Body of pancreas (tissue), 4 donors: ENCODE data around the gene REXO4. TPM values are rescaled to one million over a fixed set of nuclear protein-coding genes. Genes with fewer than 3 reads are reported as not detected.

Experiments used
- ATAC-seq: fragments of 150-250 bp; one replicate; pipeline ENCODE4 v1.9.1; 2016
- DNase-seq, 4 donors: peaks; one replicate each; pipeline ENCODE4 v3.0.0-alpha.2; 2019
- H3K27ac ChIP-seq, 4 donors: fragments of 200-600 bp; sonication (generic); 1 replicate in 3 of 4; 2 replicates in 1 of 4; pipeline versions ENCODE4 v1.5.1 to v1.6.1; 2016 to 2019; ENCODE audit warnings: mild to moderate bottlenecking in 1 of 4, mixed read lengths in 1 of 4, moderate library complexity in 1 of 4
- H3K27me3 ChIP-seq, 2 donors: fragments of 200-600 bp; sonication (generic); one replicate each; pipeline ENCODE4 v1.6.0; 2016; ENCODE audit warnings: mild to moderate bottlenecking in 1 of 2
- H3K36me3 ChIP-seq, 2 donors: fragments of 200-600 bp; sonication (generic); replicated peaks in 1 of 2; 2 replicates each; pipeline ENCODE4 v1.5.1; 2016; ENCODE audit warnings: low read depth in 2 of 2; ENCODE audit not compliant: insufficient read depth in 1 of 2
- H3K4me1 ChIP-seq: fragments of 200-600 bp; sonication (generic); one replicate; pipeline ENCODE4 v1.6.0; 2016
- H3K4me3 ChIP-seq, 2 donors: fragments of 200-600 bp; sonication (generic); 1 replicate in 1 of 2; 2 replicates in 1 of 2; pipeline ENCODE4 v1.5.1; 2016 to 2019
- H3K9me3 ChIP-seq, 3 donors: fragments of 200-600 bp; sonication (generic); 1 replicate in 2 of 3; 2 replicates in 1 of 3; pipeline ENCODE4 v1.5.1; 2016
- POLR2A ChIP-seq, 3 donors: fragments of 450-650 bp; IDR thresholded peaks; one replicate each; pipeline ENCODE4 v1.6.1; 2016; ENCODE audit warnings: antibody characterized with exemption in 3 of 3, mild to moderate bottlenecking in 2 of 3
- WGBS, 2 donors: methylation state at CpG; one replicate each; pipeline ENCODE4 v1.1.5; 2017; 5-methylcytosine and 5-hydroxymethylcytosine counted together
- intact Hi-C: fragments of 100-400 bp; cut with DNase I; formaldehyde crosslinking; loops from one replicate; pipeline ENCODE4 v1.15.1; 2023
- total RNA-seq, 2 donors: library from RNA; depleted of rRNA; stranded (reverse); fragments of >200 nt; gene quantifications; one replicate each; pipeline ENCODE4 v1.1.0, GENCODE V29; 2016
- TF ChIP-seq, protein P1 (sequence below), 7 experiments: fragments of 450-650 bp in 4 of 7; fragments of 200-600 bp in 3 of 7; sonication (generic) in 3 of 7; IDR thresholded peaks; one replicate each; pipeline ENCODE4 v1.5.1; 2016 to 2019; ENCODE audit warnings: antibody characterized with exemption in 7 of 7

Gene REXO4
- total RNA-seq, 2 donors from 2014 or later, result 15.6 to 21.8 TPM

DNA sequence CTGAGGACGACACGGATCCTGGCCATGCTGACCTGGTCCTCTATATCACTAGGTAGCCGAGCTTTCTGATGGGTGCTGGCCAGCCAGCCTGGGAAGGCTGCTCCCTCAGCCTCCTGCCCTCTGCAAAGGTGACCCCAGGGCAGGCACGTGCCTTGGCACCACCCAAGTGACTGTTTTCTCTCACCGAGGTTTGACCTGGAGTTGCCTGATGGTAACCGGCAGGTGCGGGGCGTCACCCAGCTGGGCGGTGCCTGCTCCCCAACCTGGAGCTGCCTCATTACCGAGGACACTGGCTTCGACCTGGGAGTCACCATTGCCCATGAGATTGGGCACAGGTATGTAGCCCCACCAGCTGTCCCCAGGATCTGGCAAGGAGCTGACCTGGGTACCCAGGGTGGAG lies 8.2 kb upstream of the REXO4 start:
- Histone ChIP-seq H3K27ac (no peak overlapping the region), H3K9me3 (no peaks in the 10 kb centered on the region), H3K4me1 (peaks cover 4% of the 10 kb centered on the region), H3K4me3 (no peak overlapping the region), H3K36me3 (no peaks in the 10 kb centered on the region), H3K27me3 (no peaks in the 10 kb centered on the region)
- WGBS, 2 donors, result 93% methylated on average over 11 of the region's 11 CpGs; no CpG with 5 or more reads in 1 of the 2 donors
- intact Hi-C loops, result no loop called here
- DNase-seq (no peak), ATAC-seq (no peak)
- TF ChIP-seq POLR2A (IDR thresholded peaks at IDR 0.05), result no peak

- no peaks in the 10 kb centered on the region for H3K36me3 ChIP-seq
- 84 to 90% methylated on average over 15 to 22 of the region's 22 CpGs for WGBS, 2 donors
- ATAC-seq (no peak), DNase-seq (no peak)
- H3K4me1 ChIP-seq, result peaks cover 4% of the 10 kb centered on the region
- intact Hi-C loops, result no loop called here
- no peaks in the 10 kb centered on the region for H3K9me3 ChIP-seq
- H3K27ac ChIP-seq, result no peak overlapping the region
- no peak overlapping the region for H3K4me3 ChIP-seq
- H3K27me3 ChIP-seq, result no peaks in the 10 kb centered on the region
- no peak for TF ChIP-seq POLR2A (IDR thresholded peaks at IDR 0.05)
- TF ChIP-seq, protein P1, sequence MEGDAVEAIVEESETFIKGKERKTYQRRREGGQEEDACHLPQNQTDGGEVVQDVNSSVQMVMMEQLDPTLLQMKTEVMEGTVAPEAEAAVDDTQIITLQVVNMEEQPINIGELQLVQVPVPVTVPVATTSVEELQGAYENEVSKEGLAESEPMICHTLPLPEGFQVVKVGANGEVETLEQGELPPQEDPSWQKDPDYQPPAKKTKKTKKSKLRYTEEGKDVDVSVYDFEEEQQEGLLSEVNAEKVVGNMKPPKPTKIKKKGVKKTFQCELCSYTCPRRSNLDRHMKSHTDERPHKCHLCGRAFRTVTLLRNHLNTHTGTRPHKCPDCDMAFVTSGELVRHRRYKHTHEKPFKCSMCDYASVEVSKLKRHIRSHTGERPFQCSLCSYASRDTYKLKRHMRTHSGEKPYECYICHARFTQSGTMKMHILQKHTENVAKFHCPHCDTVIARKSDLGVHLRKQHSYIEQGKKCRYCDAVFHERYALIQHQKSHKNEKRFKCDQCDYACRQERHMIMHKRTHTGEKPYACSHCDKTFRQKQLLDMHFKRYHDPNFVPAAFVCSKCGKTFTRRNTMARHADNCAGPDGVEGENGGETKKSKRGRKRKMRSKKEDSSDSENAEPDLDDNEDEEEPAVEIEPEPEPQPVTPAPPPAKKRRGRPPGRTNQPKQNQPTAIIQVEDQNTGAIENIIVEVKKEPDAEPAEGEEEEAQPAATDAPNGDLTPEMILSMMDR (IDR thresholded peaks at IDR 0.05), result no peak
Measured at GRCh38 chr9:133425049-133425632, 7.3 kb upstream of the REXO4 start.

DNA sequence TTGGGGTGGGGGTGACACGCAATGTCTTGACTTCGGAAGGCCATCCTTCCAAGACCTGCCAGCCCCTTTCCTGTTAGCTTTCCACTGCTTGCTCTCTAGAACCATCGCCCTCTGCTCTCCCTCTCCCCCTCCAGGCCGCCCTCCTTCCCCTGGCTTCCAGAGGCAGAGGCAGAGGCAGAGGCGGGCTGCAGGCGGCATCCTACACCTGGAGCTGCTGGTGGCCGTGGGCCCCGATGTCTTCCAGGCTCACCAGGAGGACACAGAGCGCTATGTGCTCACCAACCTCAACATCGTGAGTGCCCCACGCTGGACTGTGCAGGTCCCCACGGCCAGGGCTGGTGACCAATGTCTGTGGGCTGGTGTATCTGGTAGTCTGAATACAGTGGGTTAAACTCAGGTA lies 6.4 kb upstream of the REXO4 start:
- peaks cover 4% of the 10 kb centered on the region for H3K4me1 ChIP-seq
- no peak for TF ChIP-seq POLR2A (IDR thresholded peaks at IDR 0.05)
- TF ChIP-seq, protein P1 (IDR thresholded peaks at IDR 0.05), result no peak
- intact Hi-C loops, result loop anchor here (5.0 kb wide), 1 partner anchor 52 kb away; no protein-coding TSS in a partner anchor
- H3K4me3 ChIP-seq, result no peak overlapping the region
- DNase-seq, result no peak
- H3K36me3 ChIP-seq, result no peaks in the 10 kb centered on the region
- no peak overlapping the region for H3K27ac ChIP-seq
- 93 to 100% methylated on average over 4 to 12 of the region's 12 CpGs for WGBS, 2 donors
- no peak for ATAC-seq
- no peaks in the 10 kb centered on the region for H3K9me3 ChIP-seq
- no peaks in the 10 kb centered on the region for H3K27me3 ChIP-seq

DNA sequence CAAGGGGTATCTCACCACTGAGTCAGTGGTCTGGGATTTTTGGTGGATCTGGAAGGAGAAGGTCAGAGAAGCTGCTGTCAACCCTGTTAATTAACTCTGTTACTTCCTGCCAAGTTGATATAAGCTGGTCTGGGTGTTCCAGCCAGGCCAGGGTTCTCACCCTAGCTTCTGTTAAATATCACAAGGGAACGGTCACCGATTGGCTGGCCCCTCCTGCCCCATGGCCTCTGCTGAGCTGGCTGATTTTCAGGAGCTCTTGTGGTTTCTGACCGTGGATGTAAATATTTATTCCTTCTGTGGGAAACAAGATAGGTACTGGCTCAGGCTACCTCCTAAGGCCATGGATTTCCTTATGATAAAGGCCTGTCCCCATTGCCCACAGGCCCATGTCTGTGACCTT lies 5.4 kb upstream of the REXO4 start:
- H3K27ac ChIP-seq, result no peak overlapping the region
- DNase-seq (no peak), ATAC-seq (no peak)
- TF ChIP-seq, protein P1 (IDR thresholded peaks at IDR 0.05), result no peak
- TF ChIP-seq POLR2A (IDR thresholded peaks at IDR 0.05), result no peak
- H3K4me1 ChIP-seq, result peaks cover 12% of the 10 kb centered on the region
- 13 to 36% methylated on average over 3 of the region's 3 CpGs for WGBS, 2 donors
- H3K4me3 ChIP-seq, result no peak overlapping the region
- no peaks in the 10 kb centered on the region for H3K9me3 ChIP-seq
- no peaks in the 10 kb centered on the region for H3K27me3 ChIP-seq
- no peaks in the 10 kb centered on the region for H3K36me3 ChIP-seq
- intact Hi-C loops, result loop anchor here (5.0 kb wide), 1 partner anchor 51 kb away; no protein-coding TSS in a partner anchor

- Histone ChIP-seq H3K36me3 (no peaks in the 10 kb centered on the region), H3K27ac (no peak within 1 kb of the TSS), H3K9me3 (no peaks in the 10 kb centered on the region), H3K27me3 (no peaks in the 10 kb centered on the region), H3K4me1 (peaks cover 12% of the 10 kb centered on the region), H3K4me3 (no peak within 1 kb of the TSS)
- DNase-seq (no peak), ATAC-seq (no peak)
- TF ChIP-seq POLR2A (IDR thresholded peaks at IDR 0.05), result no peak
- TF ChIP-seq, protein P1 (IDR thresholded peaks at IDR 0.05), result no peak
- intact Hi-C loops, result loop anchor here (5.0 kb wide), 1 partner anchor 50 kb away; no protein-coding TSS in a partner anchor
- 45 to 74% methylated on average over 7 to 23 of the region's 23 CpGs for WGBS, 2 donors
Measured at GRCh38 chr9:133421615-133422542, 4.1 kb upstream of the REXO4 start, which contains the start of gene ADAMTS13. TSS of gene ADAMTS13 (plus strand) at chr9:133422367. CDS start at chr9:133422444, 77 bp downstream.
